Peyer's patch (tissue), 4 donors: ENCODE data around the gene DRAXIN. TPM values are rescaled to one million over a fixed set of nuclear protein-coding genes. Genes with fewer than 3 reads are reported as not detected.

ENCODE experiments used
- DNase-seq, 3 donors: peaks; one replicate each; pipeline ENCODE4 v3.0.0-alpha.2; 2017 to 2019
- H3K27ac ChIP-seq, 4 donors: fragments of 200-600 bp; sonication (generic); one replicate each; pipeline ENCODE4 v1.5.1; 2016 to 2019
- H3K27me3 ChIP-seq, 2 donors: fragments of 200-600 bp; sonication (generic); one replicate each; pipeline ENCODE4 v1.5.1; 2019
- H3K36me3 ChIP-seq, 3 donors: fragments of 200-600 bp; sonication (generic); one replicate each; pipeline ENCODE4 v1.5.1; 2016 to 2019
- H3K4me1 ChIP-seq, 4 donors: fragments of 200-600 bp; sonication (generic); one replicate each; pipeline ENCODE4 v1.5.1; 2016 to 2019
- H3K4me3 ChIP-seq, 4 donors: fragments of 200-600 bp; sonication (generic); 1 replicate in 3 of 4; 2 replicates in 1 of 4; pipeline ENCODE4 v1.5.1; 2016 to 2019; ENCODE audit warnings: mild to moderate bottlenecking in 1 of 4
- H3K9me3 ChIP-seq, 4 donors: fragments of 200-600 bp; sonication (generic); one replicate each; pipeline ENCODE4 v1.5.1; 2016 to 2019; ENCODE audit warnings: mild to moderate bottlenecking in 1 of 4
- CTCF ChIP-seq, 6 experiments: fragments of 450-650 bp in 4 of 6; fragments of 200-600 bp in 2 of 6; sonication (generic) in 1 of 6; IDR thresholded peaks; one replicate each; pipeline ENCODE4 v1.5.1; 2017 to 2019; ENCODE audit warnings: antibody characterized with exemption in 6 of 6, mild to moderate bottlenecking in 3 of 6, moderate library complexity in 1 of 6
- POLR2A ChIP-seq, 2 donors: fragments of 450-650 bp; IDR thresholded peaks; one replicate each; pipeline ENCODE4 v1.5.1; 2017; ENCODE audit warnings: antibody characterized with exemption in 2 of 2, mild to moderate bottlenecking in 2 of 2, moderate library complexity in 2 of 2
- total RNA-seq, 4 donors: library from RNA; depleted of rRNA; stranded (reverse); fragments of >200 nt; gene quantifications; one replicate each; pipeline ENCODE4 v1.1.0, GENCODE V29; 2016

The DRAXIN gene
- total RNA-seq, 4 donors from 2014 or later: not detected

GRCh38 chr1:11682287-11682771 is 9.2 kb upstream of the DRAXIN start:
- Histone ChIP-seq H3K36me3 (no peaks in the 10 kb centered on the region), H3K9me3 (no peaks in the 10 kb centered on the region), H3K4me1 (peaks cover 0 to 11% (median 0%) of the 10 kb centered on the region in 4 donors), H3K4me3 (no peak overlapping the region), H3K27ac (no peak overlapping the region), H3K27me3 (no peaks in the 10 kb centered on the region)
- no peak for TF ChIP-seq POLR2A (IDR thresholded peaks at IDR 0.05)
- TF ChIP-seq CTCF (IDR thresholded peaks at IDR 0.05): no peak
- no peak for DNase-seq

- H3K4me3 ChIP-seq: no peak overlapping the region
- H3K36me3 ChIP-seq: no peaks in the 10 kb centered on the region
- H3K27me3 ChIP-seq: no peaks in the 10 kb centered on the region
- no peak for DNase-seq
- H3K9me3 ChIP-seq: no peaks in the 10 kb centered on the region
- peaks cover 0 to 11% (median 0%) of the 10 kb centered on the region in 4 donors for H3K4me1 ChIP-seq
- no peak overlapping the region for H3K27ac ChIP-seq
- TF ChIP-seq CTCF (IDR thresholded peaks at IDR 0.05): no peak
- no peak for TF ChIP-seq POLR2A (IDR thresholded peaks at IDR 0.05)
Observed at GRCh38 chr1:11682799-11683198, 8.7 kb upstream of the DRAXIN start.

GRCh38 chr1:11684070-11684469 is 7.4 kb upstream of the DRAXIN start:
- DNase-seq: no peak

GRCh38 chr1:11685210-11685752 is 6.2 kb upstream of the DRAXIN start:
- no peaks in the 10 kb centered on the region for H3K9me3 ChIP-seq
- DNase-seq: no peak
- no peak for TF ChIP-seq CTCF (IDR thresholded peaks at IDR 0.05)
- no peak for TF ChIP-seq POLR2A (IDR thresholded peaks at IDR 0.05)
- peaks cover 0 to under 1% of the 10 kb centered on the region in 2 donors for H3K27me3 ChIP-seq
- H3K4me3 ChIP-seq: no peak overlapping the region
- no peaks in the 10 kb centered on the region for H3K36me3 ChIP-seq
- no peak overlapping the region for H3K27ac ChIP-seq
- peaks cover 0 to 8% (median 0%) of the 10 kb centered on the region in 4 donors for H3K4me1 ChIP-seq

More at GRCh38 chr1:11684070-11684469, 7.4 kb upstream of the DRAXIN start:
- H3K4me1 ChIP-seq: peaks cover 0 to 11% (median 0%) of the 10 kb centered on the region in 4 donors
- no peaks in the 10 kb centered on the region for H3K9me3 ChIP-seq
- H3K4me3 ChIP-seq: no peak overlapping the region
- H3K27me3 ChIP-seq: no peaks in the 10 kb centered on the region
- no peaks in the 10 kb centered on the region for H3K36me3 ChIP-seq
- no peak for TF ChIP-seq CTCF (IDR thresholded peaks at IDR 0.05)
- no peak for TF ChIP-seq POLR2A (IDR thresholded peaks at IDR 0.05)
- no peak overlapping the region for H3K27ac ChIP-seq

GRCh38 chr1:11688506-11688905 is 3.0 kb upstream of the DRAXIN start:
- H3K27ac ChIP-seq: no peak overlapping the region
- H3K36me3 ChIP-seq: no peaks in the 10 kb centered on the region
- peaks cover 0 to 21% of the 10 kb centered on the region in 2 donors for H3K27me3 ChIP-seq
- H3K4me1 ChIP-seq: peaks cover 0 to 28% (median 8%) of the 10 kb centered on the region in 4 donors
- TF ChIP-seq CTCF (IDR thresholded peaks at IDR 0.05) (no peak), POLR2A (IDR thresholded peaks at IDR 0.05) (no peak)
- DNase-seq: no peak
- H3K4me3 ChIP-seq: no peak overlapping the region
- no peaks in the 10 kb centered on the region for H3K9me3 ChIP-seq
